PFSK-1 (cell line): ENCODE data around the gene PTBP1.

Source experiments
- FOXP2 ChIP-seq: optimal IDR thresholded peaks from 2 replicates; pipeline ENCODE3; 2011; ENCODE audit warnings: borderline replicate concordance, control low read depth, inconsistent platforms; ENCODE audit not compliant: insufficient read depth; ENCODE audit errors: extremely low read length, extremely low read depth
- POLR2AphosphoS5 ChIP-seq: IDR thresholded peaks from 2 replicates; pipeline ENCODE4 v1.6.1; 2012; ENCODE audit warnings: low read depth, mild to moderate bottlenecking, control low read depth, low read length, moderate library complexity
- SIN3A ChIP-seq: IDR thresholded peaks from 2 replicates; pipeline ENCODE4 v1.6.1; 2012; ENCODE audit warnings: mild to moderate bottlenecking, low read length, moderate library complexity, borderline replicate concordance; ENCODE audit not compliant: insufficient read depth
- TAF1 ChIP-seq: IDR thresholded peaks from 2 replicates; pipeline ENCODE4 v1.6.1; 2012; ENCODE audit warnings: low read length, control low read depth, borderline replicate concordance; ENCODE audit not compliant: insufficient read depth
- TF ChIP-seq, protein P1 (sequence below), 2 experiments: IDR thresholded peaks; 2 replicates each; pipeline versions ENCODE4 v1.6.1 to v1.8.0; 2011 to 2012; ENCODE audit warnings: low read depth in 2 of 2, low read length in 2 of 2, control low read depth in 1 of 2, inconsistent platforms in 1 of 2, mild to moderate bottlenecking in 1 of 2, moderate library complexity in 1 of 2; ENCODE audit not compliant: insufficient read depth in 1 of 2

Gene PTBP1

DNA sequence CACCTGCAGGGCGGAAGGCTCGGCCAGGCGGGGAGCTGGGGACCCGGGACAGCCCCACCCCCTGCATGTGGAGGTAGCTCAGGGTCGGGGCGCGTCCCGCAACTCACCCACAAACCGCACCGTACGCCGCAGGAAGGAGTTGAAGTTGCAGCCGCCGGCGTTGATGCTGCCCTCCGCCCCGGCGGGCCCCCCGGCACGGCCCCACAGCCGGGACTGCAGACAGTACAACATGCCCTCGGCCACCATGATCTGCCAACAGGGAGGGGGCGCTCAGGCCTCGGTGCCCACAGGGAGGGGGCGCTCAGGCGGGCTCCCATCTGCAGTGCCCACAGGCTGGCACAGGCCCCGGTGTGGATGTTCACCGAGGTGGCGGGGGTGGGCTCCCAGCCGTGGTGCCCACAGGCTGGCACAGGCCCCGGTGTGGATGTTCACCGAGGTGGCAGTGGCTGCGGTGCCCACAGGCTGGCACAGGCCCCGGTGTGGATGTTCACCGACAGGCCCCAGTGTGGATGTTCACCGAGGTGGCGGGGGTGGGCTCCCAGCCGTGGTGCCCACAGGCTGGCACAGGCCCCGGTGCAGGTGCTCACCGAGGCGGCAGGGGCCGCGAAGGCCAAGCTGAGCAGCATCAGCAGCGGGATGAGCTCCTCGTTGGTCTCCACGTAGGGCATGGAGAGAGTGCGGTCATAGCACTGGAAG is 18.0 kb downstream of the PTBP1 start:
- TF ChIP-seq POLR2AphosphoS5 (no peak), SIN3A (no peak), FOXP2 (no peak), TAF1 (no peak)
- TF ChIP-seq, protein P1, sequence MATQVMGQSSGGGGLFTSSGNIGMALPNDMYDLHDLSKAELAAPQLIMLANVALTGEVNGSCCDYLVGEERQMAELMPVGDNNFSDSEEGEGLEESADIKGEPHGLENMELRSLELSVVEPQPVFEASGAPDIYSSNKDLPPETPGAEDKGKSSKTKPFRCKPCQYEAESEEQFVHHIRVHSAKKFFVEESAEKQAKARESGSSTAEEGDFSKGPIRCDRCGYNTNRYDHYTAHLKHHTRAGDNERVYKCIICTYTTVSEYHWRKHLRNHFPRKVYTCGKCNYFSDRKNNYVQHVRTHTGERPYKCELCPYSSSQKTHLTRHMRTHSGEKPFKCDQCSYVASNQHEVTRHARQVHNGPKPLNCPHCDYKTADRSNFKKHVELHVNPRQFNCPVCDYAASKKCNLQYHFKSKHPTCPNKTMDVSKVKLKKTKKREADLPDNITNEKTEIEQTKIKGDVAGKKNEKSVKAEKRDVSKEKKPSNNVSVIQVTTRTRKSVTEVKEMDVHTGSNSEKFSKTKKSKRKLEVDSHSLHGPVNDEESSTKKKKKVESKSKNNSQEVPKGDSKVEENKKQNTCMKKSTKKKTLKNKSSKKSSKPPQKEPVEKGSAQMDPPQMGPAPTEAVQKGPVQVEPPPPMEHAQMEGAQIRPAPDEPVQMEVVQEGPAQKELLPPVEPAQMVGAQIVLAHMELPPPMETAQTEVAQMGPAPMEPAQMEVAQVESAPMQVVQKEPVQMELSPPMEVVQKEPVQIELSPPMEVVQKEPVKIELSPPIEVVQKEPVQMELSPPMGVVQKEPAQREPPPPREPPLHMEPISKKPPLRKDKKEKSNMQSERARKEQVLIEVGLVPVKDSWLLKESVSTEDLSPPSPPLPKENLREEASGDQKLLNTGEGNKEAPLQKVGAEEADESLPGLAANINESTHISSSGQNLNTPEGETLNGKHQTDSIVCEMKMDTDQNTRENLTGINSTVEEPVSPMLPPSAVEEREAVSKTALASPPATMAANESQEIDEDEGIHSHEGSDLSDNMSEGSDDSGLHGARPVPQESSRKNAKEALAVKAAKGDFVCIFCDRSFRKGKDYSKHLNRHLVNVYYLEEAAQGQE (IDR thresholded peaks at IDR 0.05; ENCODE audit: insufficient read depth in 1 of 2, low read depth in 2 of 2, low read length in 2 of 2), result no peak

DNA sequence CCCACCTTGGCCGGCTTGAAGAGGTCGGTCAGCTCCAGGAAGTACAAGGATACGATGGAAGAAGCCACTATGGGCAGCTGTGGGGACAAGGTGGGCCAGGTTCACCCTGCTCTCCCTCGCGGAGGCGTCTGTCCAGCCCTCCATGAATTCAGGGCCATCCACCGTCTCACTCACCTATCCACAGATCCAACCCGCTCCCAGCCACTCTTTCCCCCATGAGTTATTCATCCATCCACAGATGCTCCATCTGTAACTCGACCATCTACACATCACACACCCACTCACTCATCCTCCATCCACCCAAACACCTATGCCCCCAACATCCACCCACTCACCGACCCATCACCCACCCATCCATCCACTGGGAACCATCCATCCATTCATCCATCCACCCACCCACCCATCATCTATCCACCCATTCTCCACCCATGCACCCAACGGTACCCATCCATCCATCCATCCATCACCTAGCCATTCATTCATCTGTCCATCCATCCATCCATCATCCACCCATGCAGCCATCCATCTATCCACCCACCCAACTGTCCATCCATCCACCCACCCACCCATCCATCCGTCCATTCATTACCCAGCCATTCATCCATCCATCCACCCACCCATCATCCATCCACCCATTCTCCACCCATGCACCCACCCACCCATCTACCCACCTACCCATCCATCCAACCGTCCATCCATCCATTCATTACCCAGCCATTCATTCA is 18.7 kb downstream of the PTBP1 start:
- TF ChIP-seq, protein P1 (IDR thresholded peaks at IDR 0.05; ENCODE audit: insufficient read depth in 1 of 2, low read depth in 2 of 2, low read length in 2 of 2), result no peak
- TF ChIP-seq FOXP2 (no peak), SIN3A (no peak), TAF1 (no peak), POLR2AphosphoS5 (no peak)

DNA sequence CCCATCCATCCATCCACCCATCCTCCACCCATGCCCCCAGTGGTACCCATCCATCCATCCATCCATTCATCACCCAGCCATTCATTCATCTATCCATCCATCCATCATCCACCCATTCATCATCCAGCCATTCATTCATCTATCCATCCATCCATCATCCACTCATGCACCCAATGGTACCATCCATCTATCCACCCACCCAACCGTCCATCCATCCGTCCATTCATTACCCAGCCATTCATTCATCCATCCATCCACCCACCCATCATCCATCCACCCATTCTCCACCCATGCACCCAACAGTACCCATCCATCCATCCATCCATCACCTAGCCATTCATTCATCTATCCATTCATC is 19.2 kb downstream of the PTBP1 start:
- TF ChIP-seq SIN3A, result no peak
- TF ChIP-seq, protein P1 (IDR thresholded peaks at IDR 0.05; ENCODE audit: insufficient read depth in 1 of 2, low read depth in 2 of 2, low read length in 2 of 2), result no peak
- TF ChIP-seq POLR2AphosphoS5, result no peak
- TF ChIP-seq FOXP2, result no peak
- TF ChIP-seq TAF1, result no peak

DNA sequence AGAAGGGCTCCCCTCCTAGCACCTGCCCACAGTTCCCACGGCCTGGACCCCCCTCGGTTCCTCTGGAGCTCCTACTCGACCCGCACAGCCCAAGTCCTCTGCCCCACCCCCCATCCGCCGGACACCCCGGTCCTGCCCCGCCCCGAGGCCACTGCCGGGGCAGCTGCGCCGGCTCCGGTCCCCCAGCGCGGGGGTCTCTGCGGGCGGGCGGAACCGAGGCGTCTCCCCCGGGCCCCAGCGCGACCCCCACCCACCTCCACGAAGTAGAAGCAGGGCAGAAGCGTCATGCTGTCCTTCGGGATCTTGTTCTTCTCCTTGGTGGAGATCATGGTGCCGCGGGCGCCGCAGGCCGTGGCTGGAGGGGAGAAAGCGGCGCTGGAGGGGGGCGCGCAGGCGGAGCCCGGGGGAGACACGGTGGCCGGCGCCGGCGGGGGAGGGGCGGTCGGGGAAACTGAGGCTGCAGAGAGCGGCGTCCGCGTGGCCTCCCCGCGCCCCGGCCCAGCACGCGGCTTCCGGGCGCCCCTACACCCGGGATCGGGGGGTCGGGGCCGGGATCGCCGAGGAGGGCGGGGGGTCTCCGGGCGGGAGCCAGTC is 24.1 kb downstream of the PTBP1 start:
- TF ChIP-seq SIN3A, result no peak

DNA sequence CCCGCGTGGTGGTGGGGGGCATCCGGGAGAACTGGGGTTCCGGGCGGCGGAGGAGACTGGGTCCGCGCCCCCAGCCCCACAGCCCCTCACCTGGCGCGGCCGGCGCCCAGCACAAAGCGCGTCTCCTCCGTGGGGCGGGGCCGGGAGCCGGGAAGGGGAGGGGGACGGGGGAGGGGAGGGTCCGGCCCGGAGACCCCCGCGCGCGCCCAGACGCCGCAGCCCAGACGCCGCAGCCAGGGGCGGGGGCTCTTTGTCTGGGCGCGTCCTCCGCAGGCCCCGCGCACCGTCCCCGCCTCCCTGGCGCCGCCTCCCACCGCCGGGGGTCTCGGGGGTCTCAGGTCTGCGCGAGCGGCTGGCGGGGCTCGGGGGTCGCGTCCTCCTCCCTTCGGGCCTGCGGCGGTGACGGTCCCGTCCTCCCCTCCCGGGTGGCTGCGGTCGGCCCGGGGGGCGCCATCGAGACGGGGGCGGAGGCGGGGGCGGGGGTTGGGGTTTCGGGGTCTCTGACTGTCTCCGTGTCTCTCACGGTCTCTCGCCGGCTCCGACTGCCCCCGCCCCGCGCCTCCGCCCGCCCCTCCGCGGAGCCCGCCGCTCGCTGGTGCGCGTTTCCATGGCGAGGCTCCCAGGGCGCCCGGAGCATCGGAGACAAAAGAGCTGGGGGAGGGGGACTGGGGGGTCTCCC is 24.7 kb downstream of the PTBP1 start, which contains the start of gene PLPPR3:
TSS of gene PLPPR3 (minus strand) at position 131 of the 679 bp plus-strand sequence. CDS start 396 bp downstream, outside the sequence.
- TF ChIP-seq TAF1 (no peak), FOXP2 (no peak), POLR2AphosphoS5 (no peak), SIN3A (no peak)
- TF ChIP-seq, protein P1 (IDR thresholded peaks at IDR 0.05; ENCODE audit: insufficient read depth in 1 of 2, low read depth in 2 of 2, low read length in 2 of 2), result no peak
